Measurements from ENCODE around the gene RIN3. TPM values are rescaled to one million over a fixed set of nuclear protein-coding genes. Genes with fewer than 3 reads are reported as not detected.

RIN3 gene
- polyA plus RNA-seq, 3 donors = 6.3 to 8.4 (median 7.9) TPM

DNA sequence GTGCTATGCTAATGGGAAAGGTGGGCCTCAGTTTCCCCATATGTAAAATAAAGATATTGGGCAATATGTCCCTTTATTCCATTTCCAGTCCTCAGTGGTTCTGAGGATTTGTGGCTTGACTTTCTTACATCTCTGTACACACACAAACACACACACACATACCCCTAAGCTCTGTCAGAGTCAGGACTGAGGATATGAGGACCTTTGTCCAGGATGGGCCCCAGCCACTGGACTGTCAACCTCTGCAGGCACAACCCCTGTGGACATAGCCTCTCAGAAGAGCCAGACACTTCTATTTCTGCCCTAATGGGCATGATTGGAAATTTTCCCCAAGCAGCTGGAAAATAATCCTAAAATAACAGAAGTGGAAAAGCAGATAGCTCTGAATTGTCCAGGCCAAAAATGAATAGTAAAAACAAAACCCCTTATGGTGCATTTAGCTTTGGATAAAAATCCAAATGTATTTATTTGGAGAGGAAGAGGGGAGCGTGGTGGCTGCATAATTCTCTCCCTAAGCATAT, 50.2 kb downstream of the RIN3 start:
- DNase-seq (ENCODE audit: extremely low read depth in 1 of 11, low read depth in 9 of 11, low spot score in 4 of 11) = no peak

DNA sequence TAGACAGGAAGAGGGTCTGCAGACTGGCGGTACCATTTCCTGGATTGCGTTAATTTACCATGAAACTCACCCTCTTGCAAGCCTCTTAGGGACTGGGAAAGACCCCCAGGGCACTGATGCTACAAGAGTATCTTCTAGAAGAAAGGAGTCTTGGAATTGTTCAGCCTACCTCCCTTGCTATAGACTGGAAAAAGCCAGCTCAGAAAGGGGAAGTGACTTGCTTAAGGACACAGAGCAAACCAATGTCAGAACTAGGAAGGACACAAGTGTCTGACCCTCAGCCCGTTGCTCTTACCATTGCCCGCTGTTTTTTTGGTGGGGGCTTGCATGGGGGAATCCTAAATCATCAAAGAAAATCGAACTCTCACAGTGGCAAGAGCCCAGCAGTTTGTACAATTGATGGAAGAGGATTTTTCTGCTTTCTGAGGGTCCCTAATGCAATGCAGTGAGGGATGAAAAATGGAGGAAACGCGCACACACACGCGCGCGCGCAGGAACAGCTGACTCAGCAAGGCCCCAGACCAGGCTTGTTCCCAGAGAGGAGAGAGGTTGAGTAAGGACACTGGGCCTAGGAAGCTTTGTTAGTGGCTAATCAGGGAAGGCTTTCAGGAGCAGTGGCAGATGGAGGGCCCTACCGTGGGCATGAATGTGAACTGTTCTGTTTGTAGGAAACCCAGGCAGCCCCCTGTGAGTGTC, 50.9 kb downstream of the RIN3 start:
- DNase-seq (ENCODE audit: extremely low read depth in 1 of 11, low read depth in 9 of 11, low spot score in 4 of 11) = no peak

DNA sequence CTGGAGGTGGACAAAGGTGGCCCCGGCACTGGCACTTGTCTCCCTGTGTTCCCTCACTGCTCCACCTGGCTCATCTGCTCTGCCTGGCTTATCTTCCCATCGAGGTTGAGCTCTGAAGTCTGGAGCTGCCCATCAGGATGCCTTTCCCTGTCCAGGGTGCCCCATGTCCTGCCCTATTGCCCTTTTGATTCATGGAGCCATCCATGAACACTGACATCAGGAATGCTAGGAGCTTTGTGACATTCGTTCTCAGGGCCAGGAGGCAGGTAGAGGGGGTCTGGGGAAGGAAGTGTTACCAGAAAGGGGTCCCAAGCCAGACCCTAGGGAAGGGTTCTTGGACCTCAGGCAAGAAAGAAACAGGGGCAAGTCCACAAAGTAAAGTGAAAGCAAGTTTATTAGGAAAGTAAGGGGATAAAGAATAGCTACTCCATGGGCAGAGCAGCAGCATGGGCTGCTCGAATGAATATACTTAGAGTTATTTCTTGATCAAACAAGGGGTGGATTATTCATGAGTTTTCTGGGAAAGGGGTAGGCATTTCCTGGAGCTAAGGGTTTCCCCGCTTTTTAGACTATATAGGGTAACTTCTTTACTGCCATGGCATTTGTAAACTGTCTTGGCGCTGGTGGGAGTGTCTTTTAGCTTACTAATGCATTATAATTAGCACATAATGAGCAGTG, 51.6 kb downstream of the RIN3 start:
- no peak for DNase-seq (ENCODE audit: extremely low read depth in 1 of 11, low read depth in 9 of 11, low spot score in 4 of 11)

DNA sequence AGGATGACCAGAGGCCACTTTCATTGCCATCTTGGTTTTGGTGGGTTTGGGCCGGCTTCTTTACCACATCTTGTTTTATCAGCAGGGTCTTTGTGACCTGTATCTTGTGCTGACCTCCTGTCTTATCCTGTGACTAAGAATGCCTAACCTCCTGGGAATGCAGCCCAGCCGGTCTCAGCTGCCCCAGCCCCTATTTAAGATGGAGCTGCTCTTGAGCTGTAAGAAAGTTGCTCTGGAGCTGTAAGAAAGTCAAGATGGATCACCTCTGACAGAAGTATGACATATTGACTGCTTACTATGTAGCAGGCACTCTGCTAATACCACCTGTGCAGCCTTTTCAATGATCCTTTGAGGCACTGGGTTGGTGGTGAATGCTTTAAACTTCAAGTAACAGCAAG, 52.1 kb downstream of the RIN3 start:
- no peak for DNase-seq (ENCODE audit: extremely low read depth in 1 of 11, low read depth in 9 of 11, low spot score in 4 of 11)

DNA sequence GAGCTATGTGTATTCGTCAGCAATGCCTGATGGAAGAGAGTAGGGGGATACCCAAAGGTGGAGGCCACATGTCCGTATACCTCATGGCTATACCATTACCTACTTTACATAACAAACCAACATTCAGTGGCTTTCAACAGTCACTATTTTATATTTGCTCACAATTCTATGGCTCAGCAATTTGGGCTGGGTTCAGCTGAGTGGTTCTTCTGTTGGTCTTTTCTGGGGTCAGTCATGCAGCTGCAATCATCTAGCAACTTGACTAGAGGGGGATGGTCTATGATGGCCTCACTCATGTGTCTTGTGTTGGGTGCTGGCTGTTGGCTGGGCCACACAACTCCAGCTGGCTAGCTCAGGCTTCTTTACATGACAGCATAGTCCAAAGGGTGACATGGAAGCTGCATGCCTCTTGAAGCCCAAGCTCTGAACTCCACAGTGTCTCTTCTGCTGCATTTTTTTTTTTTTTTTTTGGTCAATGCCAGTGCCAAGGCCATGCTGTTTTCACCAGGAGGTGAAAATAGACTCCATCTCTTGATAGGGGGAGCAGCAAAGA, 53.7 kb downstream of the RIN3 start:
- no peak for DNase-seq (ENCODE audit: extremely low read depth in 1 of 11, low read depth in 9 of 11, low spot score in 4 of 11)

DNA sequence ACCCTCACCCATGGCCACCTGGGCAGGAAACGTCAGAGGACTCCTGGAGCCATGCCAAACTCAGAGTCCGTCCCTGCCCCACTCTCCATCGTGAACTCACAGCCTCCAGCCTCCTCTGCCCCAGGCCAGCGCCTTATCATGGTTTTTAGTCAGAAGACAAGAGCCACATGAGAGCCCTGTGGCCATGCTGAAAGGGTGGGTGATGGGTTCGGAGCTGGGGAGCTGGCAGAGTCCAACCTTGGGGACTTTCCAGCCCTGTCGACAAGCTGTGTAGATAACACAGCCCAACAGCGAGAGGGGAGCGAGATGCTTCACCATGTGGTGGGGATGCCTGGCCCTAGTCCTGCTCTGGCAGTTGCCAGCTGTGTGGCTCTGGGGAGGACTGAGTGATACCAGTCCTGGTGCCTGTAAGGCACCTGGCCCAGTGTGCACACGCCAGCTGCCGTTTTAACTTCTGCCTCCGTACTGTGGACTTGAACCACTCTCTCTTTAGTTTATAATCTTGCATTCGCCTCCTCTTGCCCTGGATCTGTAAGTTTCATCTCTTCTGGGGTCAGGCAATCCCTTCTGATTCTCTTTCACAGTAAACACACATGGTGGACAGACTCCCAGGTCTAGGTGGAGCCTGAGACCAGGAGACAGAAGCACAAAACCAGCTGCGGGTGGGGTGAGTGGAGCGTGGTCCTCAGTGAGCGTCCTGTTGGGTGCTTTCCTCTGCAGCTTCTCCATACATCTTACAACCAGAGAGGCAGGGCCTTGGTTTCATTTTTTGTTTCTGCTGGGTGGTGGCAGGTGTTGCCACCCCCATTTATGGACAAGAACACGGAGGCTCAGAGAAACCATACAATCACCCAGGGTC, 55.3 kb downstream of the RIN3 start:
- no peak for DNase-seq (ENCODE audit: extremely low read depth in 1 of 11, low read depth in 9 of 11, low spot score in 4 of 11)

DNA sequence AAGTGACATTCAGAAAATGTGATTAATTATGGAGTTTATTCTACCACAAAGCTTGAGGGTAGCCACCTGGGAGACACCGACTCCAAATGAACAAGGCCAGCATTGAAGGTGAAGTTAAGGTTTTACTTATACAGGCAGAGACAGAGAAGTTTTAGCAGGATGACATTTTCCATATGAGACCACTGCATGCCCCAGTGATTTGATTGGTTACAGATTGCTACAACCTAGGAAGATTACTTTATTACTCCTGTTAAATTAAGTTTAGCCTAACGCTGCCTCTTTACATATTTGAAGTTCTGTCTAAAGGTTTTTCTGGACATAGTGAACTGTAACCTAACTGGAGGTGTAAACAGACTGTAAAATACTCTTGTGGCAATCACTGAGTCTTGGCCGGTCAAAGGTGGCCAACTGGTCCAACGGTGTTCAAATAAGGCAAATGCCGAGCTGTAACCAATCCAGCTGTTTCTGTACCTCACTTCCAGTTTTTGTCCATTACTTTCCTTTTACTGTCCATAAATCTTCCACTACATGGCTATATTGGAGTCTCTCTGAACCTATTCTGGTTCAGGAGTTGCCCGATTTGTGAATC, 57.2 kb downstream of the RIN3 start:
- no peak for DNase-seq (ENCODE audit: extremely low read depth in 1 of 11, low read depth in 9 of 11, low spot score in 4 of 11)

DNA sequence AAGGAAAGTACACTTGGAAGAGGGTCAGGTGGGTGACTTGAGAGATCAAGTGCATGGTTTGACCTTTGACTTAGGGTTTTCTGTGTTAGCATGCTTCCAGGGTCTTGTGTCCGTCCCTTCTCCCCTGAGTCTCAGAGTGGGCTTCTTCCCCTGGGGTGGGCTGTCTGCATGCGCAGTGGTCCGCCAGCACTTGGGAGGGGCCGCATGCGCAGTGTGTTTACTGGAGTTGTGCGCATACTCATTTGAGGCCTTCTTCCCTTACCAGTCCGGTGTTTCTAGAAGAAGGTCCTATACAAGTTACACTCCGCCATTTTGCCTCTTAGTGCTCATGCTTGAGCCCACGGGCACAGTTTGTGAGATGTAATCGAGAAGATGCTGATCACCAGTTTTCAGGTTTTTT, 58.5 kb downstream of the RIN3 start:
- no peak for DNase-seq (ENCODE audit: extremely low read depth in 1 of 11, low read depth in 9 of 11, low spot score in 4 of 11)

DNA sequence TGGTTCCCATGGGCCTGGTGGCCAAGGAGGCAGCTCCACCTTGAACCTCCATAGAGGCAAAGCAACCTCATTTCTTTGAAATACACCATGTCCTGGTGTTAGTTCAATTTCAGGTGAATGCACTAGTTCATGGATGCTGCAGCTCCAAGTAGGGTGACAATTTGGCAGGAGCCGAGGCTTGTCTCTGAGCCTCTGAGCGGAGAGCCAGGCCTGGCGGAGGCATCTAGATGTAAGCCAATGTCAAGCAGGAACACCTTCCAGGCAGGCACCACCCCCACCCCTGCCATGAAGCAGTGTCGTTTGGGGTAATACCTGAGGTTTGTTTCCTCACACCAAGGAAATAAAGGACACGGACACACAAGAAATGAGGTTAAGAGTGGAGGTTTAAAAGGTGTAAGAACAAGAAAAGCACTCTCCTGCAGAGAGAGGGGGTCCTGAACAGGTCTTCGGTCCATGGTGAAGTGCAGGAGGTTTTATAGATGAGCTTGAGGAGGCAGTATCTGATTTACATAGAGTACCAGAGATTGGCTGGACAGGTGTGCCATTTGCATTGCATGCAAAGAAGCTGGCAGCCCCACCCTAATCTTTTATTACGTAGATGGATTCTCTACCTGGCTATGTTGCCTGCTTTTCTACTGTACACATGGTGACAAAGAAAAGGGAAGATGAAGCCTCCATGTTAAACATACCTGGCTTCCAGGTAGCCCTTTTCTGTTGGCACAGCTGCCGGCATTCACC, 60.3 kb downstream of the RIN3 start:
- DNase-seq (ENCODE audit: extremely low read depth in 1 of 11, low read depth in 9 of 11, low spot score in 4 of 11) = no peak

DNA sequence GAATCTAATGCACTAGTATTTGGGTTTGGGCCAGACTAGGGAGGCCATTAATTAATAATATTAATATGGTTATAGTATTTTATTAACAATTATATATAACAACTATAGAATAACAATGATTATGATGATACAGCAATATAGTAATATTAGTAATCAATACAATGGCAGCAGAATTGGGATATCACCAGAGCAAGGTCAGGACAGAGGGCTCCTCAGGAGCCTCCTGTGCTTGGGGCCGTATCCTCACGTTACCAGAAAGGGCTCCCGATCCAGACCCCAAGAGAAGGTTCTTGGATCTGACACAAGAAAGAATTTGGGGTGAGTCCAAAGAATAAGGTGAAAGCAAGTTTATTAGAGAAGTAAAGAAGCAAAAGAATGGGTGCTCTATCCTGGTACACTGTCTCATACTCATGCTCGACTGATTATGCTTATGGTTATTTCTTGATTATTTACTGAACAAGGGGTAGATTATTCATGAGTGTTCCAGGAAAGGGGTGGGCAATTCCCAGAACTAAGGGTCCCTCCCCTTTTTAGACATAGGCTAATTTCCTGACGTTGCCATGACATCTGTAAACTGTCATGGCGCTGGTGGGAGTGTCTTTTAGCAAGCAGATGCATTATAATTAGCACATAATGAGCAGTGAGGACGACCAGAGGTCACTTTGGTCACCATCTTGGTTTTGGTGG, 61.6 kb downstream of the RIN3 start:
- DNase-seq (ENCODE audit: extremely low read depth in 1 of 11, low read depth in 9 of 11, low spot score in 4 of 11) = no peak

DNA sequence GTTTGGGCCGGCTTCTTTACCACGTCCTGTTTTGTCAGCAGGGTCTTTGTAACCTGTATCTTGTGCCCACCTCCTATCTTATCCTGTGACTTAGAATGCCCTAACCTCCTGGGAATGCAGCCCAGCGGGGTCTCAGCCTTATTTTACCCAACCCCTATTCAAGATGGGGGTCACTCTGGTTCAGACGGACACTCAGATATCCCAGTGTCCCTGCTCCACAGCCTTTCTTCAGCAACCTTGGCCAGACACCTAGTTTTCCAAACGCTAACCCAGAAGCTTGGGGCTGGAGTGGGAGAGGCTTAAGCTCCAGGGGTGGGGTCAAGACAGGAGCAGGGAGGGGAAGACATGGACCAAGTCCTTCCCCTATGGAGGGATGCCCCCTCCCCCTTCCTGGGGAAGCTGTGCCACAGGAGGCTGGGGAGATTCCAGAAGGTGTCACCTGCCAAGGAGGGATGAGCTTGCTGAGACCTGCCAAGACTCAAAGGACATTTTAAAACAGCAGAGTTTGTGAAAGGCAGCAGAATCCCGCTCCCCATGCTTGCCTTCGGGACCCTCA, 62.2 kb downstream of the RIN3 start:
- DNase-seq (ENCODE audit: extremely low read depth in 1 of 11, low read depth in 9 of 11, low spot score in 4 of 11) = no peak

DNA sequence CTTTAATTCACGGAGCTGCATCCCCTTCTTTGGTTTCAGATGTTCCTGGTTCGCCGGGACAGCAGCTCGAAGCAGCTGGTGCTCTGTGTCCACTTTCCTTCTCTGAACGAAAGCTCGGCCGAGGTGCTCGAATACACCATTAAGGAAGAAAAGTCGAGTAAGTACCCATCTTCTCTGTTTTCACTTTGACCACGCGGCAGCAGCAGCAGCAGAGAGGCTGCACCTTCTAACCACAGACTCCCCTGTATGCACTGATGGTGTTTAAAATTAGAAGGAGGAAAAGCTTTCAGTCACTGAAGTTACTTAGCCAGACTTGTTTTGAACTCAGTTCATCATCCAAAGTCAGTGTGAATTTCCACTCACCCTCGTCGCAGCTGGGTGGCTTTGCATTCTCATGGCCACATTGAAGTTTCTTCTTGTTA, 63.8 kb downstream of the RIN3 start:
- no peak for DNase-seq (ENCODE audit: extremely low read depth in 1 of 11, low read depth in 9 of 11, low spot score in 4 of 11)

DNA sequence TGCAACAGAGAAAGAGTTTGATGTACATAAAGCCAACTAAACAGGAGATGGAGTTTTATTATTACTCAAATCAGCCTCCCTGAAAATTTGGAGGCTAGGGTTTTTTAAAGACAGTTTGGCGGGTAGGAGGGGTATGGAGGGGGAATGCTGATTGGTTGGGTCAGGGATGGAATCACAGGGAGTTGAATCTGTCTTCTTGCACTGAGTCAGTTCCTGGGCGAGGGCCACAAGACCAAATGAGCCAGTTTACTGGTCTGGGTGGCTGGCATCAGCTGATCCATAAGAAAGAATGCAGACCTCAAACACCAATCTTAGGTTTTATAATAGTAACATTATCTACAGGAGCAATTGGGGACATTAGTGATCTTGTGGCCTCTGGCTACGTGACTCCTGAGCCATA, 64.9 kb downstream of the RIN3 start:
- DNase-seq (ENCODE audit: extremely low read depth in 1 of 11, low read depth in 9 of 11, low spot score in 4 of 11) = no peak

DNA sequence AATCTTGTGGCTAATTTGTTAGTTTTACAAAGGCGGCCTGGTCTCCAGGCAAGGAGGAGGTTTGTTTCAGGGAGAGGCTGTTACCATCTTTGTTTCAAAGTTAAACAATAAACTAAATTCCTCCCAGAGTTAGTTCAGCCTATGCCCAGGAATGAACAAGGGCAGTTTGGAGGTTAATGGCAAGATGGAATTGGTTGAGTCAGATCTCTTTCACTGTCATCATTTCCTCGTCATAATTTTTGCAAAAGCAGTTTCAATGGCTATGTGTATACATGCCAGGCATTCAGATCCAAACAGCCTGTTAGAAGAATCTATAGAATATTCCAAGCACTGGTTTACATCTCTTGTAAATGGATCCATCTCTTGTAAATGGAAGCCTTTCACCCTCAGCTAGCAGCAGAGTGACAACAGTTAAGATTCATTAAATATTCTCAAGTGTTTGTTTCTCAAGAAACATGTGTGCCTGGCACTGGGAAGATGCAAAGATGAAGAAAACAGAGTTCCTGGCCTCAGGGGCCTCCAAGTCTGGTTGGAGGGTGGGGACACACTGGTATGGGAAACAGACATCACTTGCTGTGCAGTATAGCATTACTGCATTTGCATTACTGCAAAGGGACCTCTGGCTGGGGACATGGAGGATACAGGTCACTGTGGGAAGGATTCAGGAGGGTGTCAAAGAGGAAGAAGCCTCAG, 65.8 kb downstream of the RIN3 start:
- DNase-seq (ENCODE audit: extremely low read depth in 1 of 11, low read depth in 9 of 11, low spot score in 4 of 11) = no peak

DNA sequence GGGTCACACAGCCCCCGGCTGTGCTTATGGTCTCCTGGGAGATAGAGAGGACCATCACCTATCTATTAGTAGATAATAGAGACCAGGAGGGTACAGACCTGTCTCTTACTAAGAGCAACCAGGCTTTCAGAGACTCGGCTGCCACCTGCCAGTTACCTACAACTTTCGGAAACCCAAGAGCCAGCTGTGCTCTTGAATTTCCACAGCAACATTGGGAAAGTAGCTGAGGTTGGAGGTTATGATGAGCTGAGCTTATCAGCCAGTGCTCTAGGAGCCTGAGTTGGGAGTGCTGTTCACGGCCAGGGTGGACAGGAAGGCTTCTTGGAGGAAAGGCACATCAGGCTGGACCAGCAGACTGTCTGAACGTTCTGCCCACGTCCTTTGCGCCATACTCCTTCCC, 67.6 kb downstream of the RIN3 start:
- DNase-seq (ENCODE audit: extremely low read depth in 1 of 11, low read depth in 9 of 11, low spot score in 4 of 11) = no peak

DNA sequence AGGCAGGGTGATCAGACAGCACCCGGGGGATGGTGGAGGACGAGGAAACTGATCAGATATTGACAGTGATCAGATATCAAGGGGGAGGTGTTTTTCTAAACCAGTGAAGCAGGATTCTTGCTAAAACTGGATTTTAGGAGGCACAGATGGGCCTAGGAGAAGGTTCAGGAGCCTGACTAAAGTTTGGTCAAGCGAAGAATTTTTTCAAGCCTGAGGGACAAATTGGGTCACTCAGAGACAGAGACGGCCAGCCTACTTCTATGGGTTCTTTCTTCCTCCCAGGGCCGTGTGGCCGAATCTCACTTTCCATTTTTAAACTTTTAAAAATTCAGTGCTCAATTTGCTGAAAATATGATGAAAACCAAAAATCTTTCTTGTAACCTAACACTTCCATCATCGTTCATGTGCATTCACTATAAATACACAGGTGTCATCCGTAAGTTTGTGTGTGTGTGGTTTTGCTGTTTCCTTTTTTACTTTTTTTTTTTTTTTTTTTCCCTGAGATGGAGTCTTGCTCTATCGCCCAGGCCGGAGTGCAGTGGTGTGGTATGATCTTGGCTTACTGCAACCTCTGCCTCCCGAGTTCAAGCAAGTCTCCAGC, 68.5 kb downstream of the RIN3 start:
- no peak for DNase-seq (ENCODE audit: extremely low read depth in 1 of 11, low read depth in 9 of 11, low spot score in 4 of 11)

Measured in renal cortex interstitium (tissue), 11 donors.